Ramos (cell line): ENCODE results near the gene ANKRD66.
"Not testable (repeated sequence)": the region's sequence is repeated elsewhere in the genome, so short reads cannot be mapped to it uniquely, and the experiment has no call there.

Experiments used
- in situ Hi-C: fragments of 300-500 bp; cut with MboI; formaldehyde crosslinking; loops from one replicate; pipeline ENCODE4 v1.14.3; 2022; ENCODE audit warnings: low sequenced_read_pairs; ENCODE audit not compliant: unreplicated experiment

The ANKRD66 gene

GRCh38 chr6:46749731-46750130, 3.0 kb downstream of the ANKRD66 start:
- in situ Hi-C loops: no loop called here

GRCh38 chr6:46751658-46752057, 4.9 kb downstream of the ANKRD66 start:
- in situ Hi-C loops: no loop called here

GRCh38 chr6:46755865-46756264, 9.1 kb downstream of the ANKRD66 start:
- in situ Hi-C loops: no loop called here

- in situ Hi-C loops: no loop called here
Measured at GRCh38 chr6:46756469-46757213, 9.9 kb downstream of the ANKRD66 start.

- in situ Hi-C loops: no loop called here
Measured at GRCh38 chr6:46757214-46757596, 10.5 kb downstream of the ANKRD66 start.

DNA sequence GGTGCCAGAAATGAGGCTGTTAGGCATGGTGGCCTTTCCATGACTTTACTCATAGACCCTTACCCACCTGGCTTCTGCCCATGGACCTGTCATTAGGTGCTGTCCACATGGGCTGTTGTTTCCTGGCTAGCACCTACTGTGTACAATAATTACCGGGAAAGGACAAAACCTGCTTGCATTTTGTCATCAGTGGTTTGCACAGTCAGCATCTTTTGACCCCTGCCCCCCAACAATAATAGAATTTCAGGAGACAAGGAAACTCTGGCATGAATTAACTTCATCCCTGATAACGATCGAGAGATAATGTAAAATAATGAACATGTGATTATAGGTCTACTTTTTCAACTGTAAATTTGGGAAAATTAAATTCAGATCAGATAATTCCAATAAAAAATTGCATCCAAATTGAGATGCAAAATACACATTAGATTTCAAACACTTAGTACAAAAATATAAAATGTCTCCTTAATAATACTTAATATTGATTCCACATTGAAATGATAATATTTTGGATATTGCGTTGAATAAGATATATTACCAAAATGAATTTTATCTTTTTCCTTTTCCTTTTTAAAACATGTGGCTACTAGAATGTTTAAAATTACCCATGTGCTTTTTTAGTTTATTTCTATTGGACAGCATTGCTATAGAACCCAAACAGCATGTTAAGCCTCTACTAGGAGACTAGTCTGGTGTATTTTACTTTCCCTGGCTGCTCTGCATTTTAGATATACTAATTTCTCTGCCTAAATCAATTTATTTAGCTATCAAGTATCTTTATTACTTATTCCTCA, 12.4 kb downstream of the ANKRD66 start:
- in situ Hi-C loops: no loop called here

- in situ Hi-C loops: no loop called here
Measured at GRCh38 chr6:46760925-46761324, 14.2 kb downstream of the ANKRD66 start.

- in situ Hi-C loops: no loop called here
Measured at GRCh38 chr6:46763466-46763865, 16.7 kb downstream of the ANKRD66 start.

GRCh38 chr6:46764280-46764679, 17.5 kb downstream of the ANKRD66 start:
- in situ Hi-C loops: not testable (repeated sequence)

DNA sequence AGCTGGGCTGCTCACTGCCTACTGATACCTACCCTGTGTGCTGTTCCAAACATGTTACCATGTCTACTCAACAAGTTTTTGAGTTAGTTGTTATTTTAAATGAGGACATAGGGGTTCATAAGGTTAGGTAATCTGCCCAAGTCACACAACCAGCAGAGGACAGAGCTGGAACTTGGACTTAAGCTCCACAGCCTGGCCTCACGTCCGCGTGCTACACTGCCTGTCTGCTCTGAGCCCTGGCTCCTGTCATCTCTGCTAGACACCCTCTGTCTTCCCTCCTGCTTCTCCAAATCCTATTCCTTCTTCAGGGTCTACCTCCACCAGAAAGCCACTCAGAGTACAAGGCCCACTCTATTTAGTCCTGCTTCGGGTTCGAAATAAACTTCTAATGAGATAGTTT, 18.2 kb downstream of the ANKRD66 start:
- in situ Hi-C loops: no loop called here

GRCh38 chr6:46772016-46772415, 25.3 kb downstream of the ANKRD66 start:
- in situ Hi-C loops: no loop called here

GRCh38 chr6:46772762-46773161, 26.0 kb downstream of the ANKRD66 start:
- in situ Hi-C loops: no loop called here

- in situ Hi-C loops: no loop called here
Measured at GRCh38 chr6:46773201-46773855, 26.6 kb downstream of the ANKRD66 start.

- in situ Hi-C loops: loop anchor here (5.0 to 25.0 kb wide), 3 partner anchors 357 to 687 kb away; no protein-coding TSS in a partner anchor
Measured at GRCh38 chr6:46774736-46775135, 28.0 kb downstream of the ANKRD66 start.

GRCh38 chr6:46776070-46776712, 29.5 kb downstream of the ANKRD66 start:
- in situ Hi-C loops: loop anchor here (5.0 to 25.0 kb wide), 3 partner anchors 359 to 689 kb away; no protein-coding TSS in a partner anchor

DNA sequence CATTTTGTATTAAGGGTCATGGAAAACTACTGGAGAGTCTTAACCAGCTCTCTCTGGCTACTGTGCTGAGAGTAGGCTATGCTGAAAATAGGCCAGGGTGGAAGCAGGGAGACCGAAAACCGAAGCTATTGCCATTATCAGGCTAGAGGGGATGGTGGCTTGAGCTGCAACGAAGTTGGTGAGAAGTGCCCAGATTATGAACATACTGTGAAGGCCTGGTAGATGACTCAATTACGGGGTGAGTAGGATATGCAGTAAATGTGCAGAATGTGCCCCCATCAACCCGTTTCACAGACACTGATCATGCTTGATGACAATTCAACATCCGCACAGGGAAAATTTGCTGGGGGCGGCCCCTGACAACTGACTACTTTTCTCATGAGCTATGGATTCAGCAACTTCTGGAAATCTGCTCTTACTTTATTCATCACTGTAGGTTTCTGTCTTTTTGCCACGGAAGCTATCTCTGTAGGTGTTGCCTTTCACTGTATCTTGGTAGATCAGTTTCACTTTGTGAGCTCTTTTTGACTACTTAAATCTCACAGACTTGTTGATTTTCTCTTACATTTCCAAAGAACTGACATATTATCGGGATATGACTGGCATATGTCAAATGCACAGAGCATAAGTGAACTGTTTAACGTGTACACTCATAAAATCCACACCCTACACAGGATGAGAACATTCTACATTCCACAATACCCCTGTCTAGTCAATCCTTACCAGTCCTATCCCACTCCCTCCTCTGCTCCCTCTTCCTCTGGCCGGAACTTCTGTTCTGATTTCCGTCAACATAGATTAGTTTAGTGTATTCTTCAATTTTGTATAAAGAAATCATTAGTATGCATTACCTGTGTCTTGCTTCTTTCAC, 31.0 kb downstream of the ANKRD66 start:
- in situ Hi-C loops: loop anchor here (5.0 to 25.0 kb wide), 3 partner anchors 360 to 690 kb away; no protein-coding TSS in a partner anchor

GRCh38 chr6:46781478-46782378, 35.0 kb downstream of the ANKRD66 start:
- in situ Hi-C loops: loop anchor here (25.0 kb wide), 2 partner anchors 569 to 694 kb away; no protein-coding TSS in a partner anchor

DNA sequence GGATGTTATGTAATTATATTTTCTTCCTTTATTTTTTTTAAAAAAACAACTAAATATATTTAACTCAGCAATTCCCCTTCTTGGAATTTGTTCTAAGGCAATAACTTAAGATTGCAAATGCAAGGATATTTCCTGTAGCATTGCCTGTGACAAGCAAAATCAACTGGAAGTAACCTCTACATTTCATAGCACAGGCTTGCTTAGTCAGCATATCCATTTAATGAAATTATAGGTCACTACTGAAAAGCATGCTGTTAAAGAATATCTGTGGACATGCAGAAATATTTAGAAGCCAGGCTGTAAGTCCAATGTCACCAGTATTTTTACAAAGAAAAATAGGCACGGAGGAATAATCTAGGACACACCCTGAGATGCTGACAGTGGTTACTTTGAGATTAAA, 37.8 kb downstream of the ANKRD66 start:
- in situ Hi-C loops: loop anchor here (25.0 kb wide), 2 partner anchors 572 to 697 kb away; no protein-coding TSS in a partner anchor
